ENCODE data around the gene PCBD1.

The PCBD1 gene

DNA sequence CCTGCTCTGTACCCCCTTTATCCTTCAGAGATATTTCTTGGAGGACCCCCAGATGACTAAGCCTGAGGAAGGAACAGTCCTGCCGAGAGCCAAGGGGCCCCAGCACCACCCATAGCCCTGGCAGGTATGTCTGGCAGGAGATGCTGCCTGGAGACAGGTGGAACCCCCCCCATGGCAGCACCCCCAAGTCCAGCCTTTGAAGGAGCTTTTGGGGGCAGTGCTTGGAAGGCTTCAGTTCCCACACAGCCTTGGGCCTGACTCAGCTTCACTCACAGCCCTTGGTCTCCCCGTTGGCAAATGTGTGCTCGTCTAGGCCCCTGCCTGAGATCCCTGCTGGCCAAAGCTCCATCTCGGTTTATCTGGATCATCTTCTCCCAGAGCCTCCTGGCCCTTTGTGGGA, 23.0 kb upstream of the PCBD1 start:
- FAIRE-seq (no peak), DNase-seq (ENCODE audit: insufficient read length, low spot score) (no peak)
- TF ChIP-seq POLR2A (IDR thresholded peaks at IDR 0.05; ENCODE audit: low read depth, low read length) (no peak), POLR2AphosphoS5 (IDR thresholded peaks at IDR 0.05; ENCODE audit: low read depth, low read length) (no peak), PAX5 (IDR thresholded peaks at IDR 0.05; ENCODE audit: insufficient read depth, low read length, severe bottlenecking) (no peak), TAF1 (IDR thresholded peaks at IDR 0.05; ENCODE audit: low read depth, low read length) (no peak), SPI1 (IDR thresholded peaks at IDR 0.05; ENCODE audit: low read depth, low read length) (no peak)

DNA sequence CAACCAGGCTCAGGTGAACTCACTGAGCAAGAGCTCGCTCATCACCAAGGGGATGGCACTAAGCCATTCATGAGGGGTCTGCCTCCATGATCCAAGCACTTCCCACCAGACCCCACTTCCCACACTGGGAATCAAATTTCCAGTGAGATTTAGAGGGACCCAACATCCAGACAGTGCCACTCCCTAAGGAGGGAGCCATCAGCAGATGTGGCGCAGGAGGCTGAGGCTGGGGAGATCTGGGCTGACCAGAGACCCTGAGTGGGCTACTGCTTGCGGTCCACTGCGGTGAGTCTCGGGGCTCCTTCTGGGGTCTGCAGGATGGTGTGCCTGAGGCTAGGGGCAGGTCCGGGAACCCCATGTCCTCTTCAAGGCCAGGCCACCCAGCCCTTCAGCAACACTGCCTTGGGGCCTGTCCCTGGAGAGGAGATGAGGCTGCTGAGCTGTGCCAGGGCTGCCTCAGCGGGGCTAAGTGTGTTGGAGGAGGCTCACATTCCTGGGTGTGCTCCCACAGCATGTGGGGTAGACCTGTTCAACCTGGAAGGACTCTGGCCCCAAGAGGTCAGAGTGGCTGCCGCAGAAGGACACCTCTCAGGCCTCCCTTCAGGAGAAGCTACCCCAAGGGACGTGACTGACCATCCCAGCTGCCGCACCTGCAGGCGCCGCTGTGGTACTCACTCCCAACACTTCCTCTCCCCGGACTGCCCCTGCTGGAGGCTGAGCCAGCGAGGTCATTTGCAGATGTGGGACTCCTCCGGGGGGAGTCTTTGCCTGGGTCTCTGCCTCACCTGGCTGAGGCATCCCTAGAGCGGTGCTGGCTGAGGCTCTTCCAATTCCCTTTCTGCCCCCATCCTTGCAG, 22.3 kb upstream of the PCBD1 start:
- FAIRE-seq (no peak), DNase-seq (ENCODE audit: insufficient read length, low spot score) (no peak)
- TF ChIP-seq TAF1 (IDR thresholded peaks at IDR 0.05; ENCODE audit: low read depth, low read length) (no peak), POU2F2 (IDR thresholded peaks at IDR 0.05; ENCODE audit: low read depth, low read length) (no peak), POLR2AphosphoS5 (IDR thresholded peaks at IDR 0.05; ENCODE audit: low read depth, low read length) (no peak), PAX5 (IDR thresholded peaks at IDR 0.05; ENCODE audit: insufficient read depth, low read length, severe bottlenecking) (no peak), POLR2A (IDR thresholded peaks at IDR 0.05; ENCODE audit: low read depth, low read length) (no peak), SPI1 (IDR thresholded peaks at IDR 0.05; ENCODE audit: low read depth, low read length) (no peak)

DNA sequence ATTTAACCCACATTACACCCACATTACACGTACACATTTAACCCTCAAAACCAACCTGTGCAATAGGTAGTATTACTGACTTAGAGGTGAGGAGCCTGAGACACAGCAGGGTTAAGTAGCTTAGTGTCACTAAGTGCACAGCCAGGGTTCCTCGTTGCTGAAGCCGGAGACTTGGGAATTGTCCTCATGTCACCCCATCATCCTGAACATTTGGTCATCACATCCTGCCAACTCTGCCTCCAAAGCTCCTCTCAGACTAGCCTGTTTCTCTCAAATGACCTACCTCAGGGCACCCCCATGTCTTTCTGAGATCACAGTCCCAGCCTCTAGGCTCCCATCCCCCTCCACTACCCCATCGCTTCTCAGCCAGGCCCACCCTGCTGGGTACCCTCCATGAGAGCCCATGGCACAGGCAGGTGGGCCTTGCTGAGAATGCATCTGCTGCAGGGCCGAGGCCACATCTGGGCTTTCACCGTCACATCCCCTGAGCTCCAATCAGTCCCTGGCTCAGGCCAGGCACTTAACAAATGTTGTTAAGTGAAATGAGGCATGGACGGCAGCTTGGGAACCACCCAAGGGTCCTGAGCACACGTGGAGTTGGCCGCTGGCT, 21.1 kb upstream of the PCBD1 start:
- DNase-seq (ENCODE audit: insufficient read length, low spot score): no peak
- FAIRE-seq: no peak
- no peak for TF ChIP-seq POLR2A (IDR thresholded peaks at IDR 0.05; ENCODE audit: low read depth, low read length)

DNA sequence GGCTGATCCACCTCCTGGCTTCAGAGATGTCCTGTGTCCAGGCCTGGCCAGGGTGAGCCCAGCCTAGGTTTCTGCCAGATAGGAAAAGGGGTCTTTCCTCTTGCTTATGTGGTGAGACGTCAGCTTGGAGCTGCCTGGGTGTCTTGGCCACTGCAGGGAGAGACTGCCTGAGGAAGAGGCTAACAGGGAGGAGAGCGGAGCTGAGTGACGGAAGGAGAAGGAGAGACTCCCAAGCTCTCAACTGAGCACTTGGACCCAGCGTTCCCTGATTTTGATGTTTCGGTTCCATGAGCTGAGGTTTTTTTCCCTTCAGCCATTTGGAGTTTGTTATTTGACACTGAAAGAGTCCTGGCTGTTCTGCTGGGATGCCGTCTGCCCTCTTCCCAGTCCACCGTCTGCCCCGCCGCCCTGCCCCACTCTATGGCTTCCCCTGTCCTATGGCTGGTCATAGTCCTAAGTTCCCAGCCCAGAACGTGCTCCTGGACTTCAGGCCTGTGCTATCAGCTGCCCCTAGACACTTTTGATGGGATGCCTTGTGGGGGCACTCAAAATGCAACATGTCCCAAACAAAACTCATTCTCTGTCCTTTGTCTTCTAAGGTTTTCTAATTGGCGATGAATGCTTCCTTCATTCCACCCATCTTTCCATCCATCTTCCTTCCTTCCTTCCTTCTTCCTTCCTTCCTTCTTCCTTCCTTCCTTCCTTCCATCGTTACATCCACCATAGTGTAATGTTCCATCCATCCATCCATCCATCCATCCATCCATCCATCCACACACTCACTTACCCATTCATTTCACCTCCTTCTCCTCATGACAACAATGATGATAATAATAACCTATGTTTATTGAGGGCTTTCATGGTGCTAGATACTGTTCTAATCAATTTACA, 20.3 kb upstream of the PCBD1 start:
- FAIRE-seq (no peak), DNase-seq (ENCODE audit: insufficient read length, low spot score) (no peak)
- no peak for TF ChIP-seq POLR2AphosphoS5 (IDR thresholded peaks at IDR 0.05; ENCODE audit: low read depth, low read length)
- TF ChIP-seq SPI1 (IDR thresholded peaks at IDR 0.05; ENCODE audit: low read depth, low read length): no peak
- TF ChIP-seq POLR2A (IDR thresholded peaks at IDR 0.05; ENCODE audit: low read depth, low read length): no peak
- TF ChIP-seq PAX5 (IDR thresholded peaks at IDR 0.05; ENCODE audit: insufficient read depth, low read length, severe bottlenecking): no peak
- no peak for TF ChIP-seq TAF1 (IDR thresholded peaks at IDR 0.05; ENCODE audit: low read depth, low read length)
- TF ChIP-seq POU2F2 (IDR thresholded peaks at IDR 0.05; ENCODE audit: low read depth, low read length): no peak

DNA sequence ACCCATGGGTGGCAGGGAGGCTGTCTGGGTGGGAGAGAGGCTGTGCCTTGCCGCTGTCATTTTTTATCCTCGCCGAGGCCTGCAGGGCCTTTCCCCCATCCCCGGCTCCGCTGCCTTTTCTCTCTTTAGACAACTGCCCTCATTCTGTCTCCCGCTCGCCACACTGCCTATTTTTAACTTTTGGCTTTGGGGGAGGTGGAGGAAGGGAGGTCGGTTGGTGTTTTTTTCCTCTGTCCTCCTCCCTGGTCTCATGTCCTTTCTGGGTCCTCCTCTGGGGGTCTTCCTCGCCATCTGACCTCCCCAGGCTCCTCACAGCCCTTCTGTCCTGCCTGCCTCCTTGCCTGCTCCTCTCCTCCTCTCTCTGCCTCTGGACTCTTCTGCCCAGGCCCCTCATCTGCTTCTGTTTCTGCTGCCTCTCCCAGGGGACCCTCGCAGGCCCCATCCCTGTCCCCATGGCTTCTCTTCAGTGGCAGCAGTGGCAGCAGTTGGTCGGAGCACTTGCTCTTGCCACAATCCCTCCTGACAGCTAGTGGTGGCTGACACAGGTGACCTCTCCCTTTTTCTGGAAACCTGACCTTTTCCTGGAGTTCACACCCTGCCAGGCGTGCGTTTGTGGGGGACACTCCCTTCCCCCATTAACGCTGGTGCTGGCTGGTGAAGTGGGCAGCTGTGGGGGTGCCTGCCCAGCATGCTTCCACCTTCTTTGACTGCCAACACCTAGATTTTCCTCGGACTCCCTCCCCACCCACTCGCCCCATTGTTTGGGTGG, 19.5 kb upstream of the PCBD1 start:
- no peak for FAIRE-seq
- TF ChIP-seq SPI1 (IDR thresholded peaks at IDR 0.05; ENCODE audit: low read depth, low read length): no peak
- DNase-seq (ENCODE audit: insufficient read length, low spot score): no peak

DNA sequence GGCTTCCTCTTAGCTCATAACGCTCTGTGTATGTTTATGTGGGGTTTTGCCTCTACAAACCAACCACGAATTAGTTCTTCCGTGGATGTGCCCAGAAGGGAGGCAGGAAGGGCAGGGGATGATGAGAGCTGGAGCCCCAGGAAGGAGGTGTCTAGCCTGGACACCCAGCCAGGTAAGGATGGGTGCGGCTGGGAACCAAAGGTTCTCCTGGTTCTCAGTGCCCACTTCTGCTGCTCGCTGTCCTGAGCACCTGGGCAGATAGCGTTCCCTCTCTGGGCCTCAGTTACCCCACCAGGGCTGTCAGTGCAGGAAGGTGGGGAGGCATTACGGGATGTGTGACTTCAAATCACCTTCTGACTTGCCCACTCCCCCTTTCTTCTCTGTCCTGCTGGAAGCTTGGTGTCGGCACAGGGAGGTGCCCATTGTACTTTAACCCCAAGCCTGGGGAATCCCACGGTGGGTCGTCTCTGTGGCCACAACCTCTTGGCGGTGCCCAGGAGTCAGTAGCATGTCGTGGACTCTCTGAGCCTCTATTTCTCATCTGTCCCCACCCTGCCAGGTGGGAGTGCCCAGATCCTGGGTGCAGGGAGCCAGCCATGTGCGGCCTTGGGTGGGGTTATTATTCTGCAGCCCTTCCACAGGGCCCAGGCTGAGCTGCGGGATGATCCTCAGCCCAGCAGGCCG, 18.7 kb upstream of the PCBD1 start:
- TF ChIP-seq SPI1 (IDR thresholded peaks at IDR 0.05; ENCODE audit: low read depth, low read length) (no peak), PAX5 (IDR thresholded peaks at IDR 0.05; ENCODE audit: insufficient read depth, low read length, severe bottlenecking) (no peak)
- no peak for DNase-seq (ENCODE audit: insufficient read length, low spot score)
- no peak for FAIRE-seq

DNA sequence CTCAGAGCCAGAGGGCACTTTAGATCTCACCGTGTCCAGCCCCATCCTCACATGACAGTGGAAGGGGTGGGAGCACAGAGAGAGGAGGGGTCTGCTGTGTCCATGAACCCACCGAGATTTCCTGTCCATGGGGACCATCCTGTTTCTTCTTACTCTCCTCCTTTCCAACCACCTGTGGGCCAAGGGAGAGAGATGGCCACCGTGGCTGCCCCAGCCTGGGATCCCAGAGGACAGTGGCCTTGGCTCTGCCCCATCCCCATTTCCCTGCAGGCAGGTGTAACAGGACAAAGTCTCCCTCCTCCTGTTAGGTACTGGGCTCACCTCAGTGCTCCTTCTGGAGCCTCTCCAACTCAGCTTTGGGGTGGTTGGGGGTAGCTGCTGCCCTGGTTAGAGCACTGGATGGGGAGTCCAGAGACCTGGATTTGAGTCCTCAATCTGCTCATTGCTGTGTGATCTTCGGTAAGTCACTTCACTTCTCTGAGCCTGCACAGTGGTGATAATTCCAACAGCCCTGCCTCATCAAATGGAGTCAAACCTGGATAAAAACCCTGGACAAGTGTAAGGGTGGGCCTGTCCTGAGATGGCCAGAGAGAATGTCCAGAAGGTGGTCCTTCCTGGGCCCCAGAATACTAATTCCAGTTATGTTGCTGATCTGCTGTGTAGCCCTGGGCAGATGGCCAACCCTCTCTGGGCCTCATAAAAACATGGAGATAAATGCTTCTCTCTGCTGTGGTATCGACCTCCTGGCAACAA, 17.8 kb upstream of the PCBD1 start:
- no peak for DNase-seq (ENCODE audit: insufficient read length, low spot score)
- no peak for FAIRE-seq
- no peak for TF ChIP-seq POU2F2 (IDR thresholded peaks at IDR 0.05; ENCODE audit: low read depth, low read length)

DNA sequence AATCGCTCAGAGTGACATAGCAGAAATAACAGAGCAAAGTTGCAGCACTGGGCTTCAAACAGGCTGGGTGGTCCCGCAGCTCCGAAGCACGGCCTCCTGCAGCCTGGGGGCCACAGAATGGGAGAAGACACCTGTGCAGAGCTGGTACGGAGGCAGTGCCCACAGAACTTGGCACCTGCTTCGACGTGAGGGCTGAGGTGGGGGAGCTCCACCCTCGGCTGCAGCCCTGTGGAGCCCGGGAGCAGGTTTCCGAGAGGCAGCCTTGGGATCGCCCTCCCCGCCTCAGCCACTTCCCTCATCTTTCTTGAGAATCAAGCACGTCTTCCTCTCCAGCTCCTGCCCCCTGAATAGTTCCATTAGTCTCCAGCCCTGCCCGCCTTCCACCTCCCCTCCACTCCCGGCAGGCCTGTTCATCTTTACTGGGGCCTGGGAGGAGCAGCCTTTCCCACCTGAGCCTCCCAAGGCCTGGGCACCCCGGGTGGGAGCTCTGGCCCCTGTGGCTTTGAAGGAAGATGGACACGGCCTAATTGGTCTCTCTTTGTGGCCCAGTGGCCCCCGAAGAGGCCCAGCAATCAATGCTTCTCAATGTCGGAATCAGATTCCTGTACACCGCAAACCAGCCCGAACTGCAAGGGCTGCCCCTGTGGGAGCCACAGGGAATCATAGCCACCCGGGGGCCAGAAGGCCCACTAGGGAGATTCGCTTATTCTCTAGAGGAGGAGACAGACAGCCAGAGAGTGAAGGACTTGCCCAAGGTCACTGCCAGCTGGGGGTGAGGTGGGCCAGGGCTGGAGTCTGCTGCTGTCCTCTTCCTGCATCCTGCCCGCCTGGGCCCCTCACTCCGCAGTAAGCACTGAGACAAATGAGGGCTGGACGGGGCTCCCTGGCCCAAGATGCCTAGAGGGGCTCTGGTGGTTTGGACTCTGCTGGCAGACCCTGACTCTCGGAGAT, 17.0 kb upstream of the PCBD1 start:
- DNase-seq (ENCODE audit: insufficient read length, low spot score) (no peak), FAIRE-seq (no peak)
- TF ChIP-seq POLR2A (IDR thresholded peaks at IDR 0.05; ENCODE audit: low read depth, low read length): no peak
- no peak for TF ChIP-seq POLR2AphosphoS5 (IDR thresholded peaks at IDR 0.05; ENCODE audit: low read depth, low read length)
- TF ChIP-seq POU2F2 (IDR thresholded peaks at IDR 0.05; ENCODE audit: low read depth, low read length): no peak
- TF ChIP-seq SPI1 (IDR thresholded peaks at IDR 0.05; ENCODE audit: low read depth, low read length): no peak
- TF ChIP-seq PAX5 (IDR thresholded peaks at IDR 0.05; ENCODE audit: insufficient read depth, low read length, severe bottlenecking): no peak
- TF ChIP-seq TAF1 (IDR thresholded peaks at IDR 0.05; ENCODE audit: low read depth, low read length): no peak
